Osteocyte (in vitro differentiated cells): ENCODE measurements around the gene NOS1AP. TPM values are rescaled to one million over a fixed set of nuclear protein-coding genes. Genes with fewer than 3 reads are reported as not detected.
A peak's percentile ranks its signal among the peaks of the same experiment; 100 is the strongest.

Experiments
- DNase-seq: peaks from one replicate; pipeline ENCODE4 v3.0.0; 2021; ENCODE audit warnings: mixed read lengths; ENCODE audit not compliant: unreplicated experiment; ENCODE audit errors: extremely low spot score
- H3K27ac Mint-ChIP-seq: one replicate; pipeline ENCODE4 v1.8.0; 2021; ENCODE audit warnings: mild to moderate bottlenecking, mixed read lengths; ENCODE audit not compliant: unreplicated experiment
- H3K27me3 Mint-ChIP-seq: one replicate; pipeline ENCODE4 v1.8.0; 2021; ENCODE audit warnings: mixed read lengths; ENCODE audit not compliant: unreplicated experiment
- H3K36me3 Mint-ChIP-seq: one replicate; pipeline ENCODE4 v1.8.0; 2021; ENCODE audit warnings: mixed read lengths; ENCODE audit not compliant: unreplicated experiment
- H3K4me1 Mint-ChIP-seq: one replicate; pipeline ENCODE4 v1.8.0; 2021; ENCODE audit warnings: mixed read lengths; ENCODE audit not compliant: unreplicated experiment
- H3K4me3 Mint-ChIP-seq: one replicate; pipeline ENCODE4 v1.8.0; 2021; ENCODE audit warnings: mild to moderate bottlenecking, moderate library complexity, mixed read lengths; ENCODE audit not compliant: unreplicated experiment
- H3K9me3 Mint-ChIP-seq: one replicate; pipeline ENCODE4 v1.8.0; 2021; ENCODE audit warnings: mixed read lengths; ENCODE audit not compliant: unreplicated experiment
- CTCF ChIP-seq: fragments of 200-600 bp; sonication (generic); IDR thresholded peaks from 2 replicates; pipeline ENCODE4 v1.5.0; 2021; ENCODE audit warnings: antibody characterized with exemption, mild to moderate bottlenecking, moderate library complexity
- total RNA-seq: library from RNA; stranded (reverse); gene quantifications from 2 replicates; pipeline ENCODE4 v1.2.1, GENCODE V29; 2021

Gene NOS1AP
- total RNA-seq, 1 donor from 2014 or later, result 2.5 TPM

DNA sequence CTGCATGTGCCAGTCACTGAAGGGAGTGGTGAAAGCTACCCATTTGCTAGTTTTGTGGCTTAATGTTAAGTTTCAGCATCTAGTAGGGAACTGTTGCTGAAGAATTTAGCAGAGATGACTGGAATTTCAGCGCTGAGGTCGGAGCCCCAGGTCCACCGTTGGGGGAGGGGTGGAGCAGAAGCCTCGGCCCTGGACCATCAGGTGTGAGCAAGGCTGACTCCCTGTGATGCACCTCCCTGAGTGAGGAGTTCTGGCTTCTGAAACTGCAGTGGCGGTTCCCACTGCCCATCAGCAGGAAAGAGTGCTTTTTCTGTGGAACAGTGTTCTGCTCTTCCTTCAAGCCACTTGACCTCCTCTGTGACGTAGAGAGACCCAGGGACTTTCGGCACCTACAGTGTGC, 1.3 kb downstream of the NOS1AP start:
- H3K4me1 Mint-ChIP-seq, result peaks cover 19% of the 10 kb centered on the region
- H3K4me3 Mint-ChIP-seq, result peak overlapping the region; percentile 77

GRCh38 chr1:162072740-162073139, 3.2 kb downstream of the NOS1AP start:
- Mint-ChIP-seq H3K4me1 (peaks cover 19% of the 10 kb centered on the region), H3K4me3 (no peak overlapping the region), H3K27me3 (peaks cover 54% of the 10 kb centered on the region), H3K27ac (no peak overlapping the region), H3K9me3 (no peaks in the 10 kb centered on the region), H3K36me3 (no peaks in the 10 kb centered on the region)
- no peak for DNase-seq
- no peak for TF ChIP-seq CTCF

More for the DNA sequence above, 1.3 kb downstream of the NOS1AP start:
- peaks cover 55% of the 10 kb centered on the region for H3K27me3 Mint-ChIP-seq
- no peak for DNase-seq
- no peaks in the 10 kb centered on the region for H3K36me3 Mint-ChIP-seq
- no peak for TF ChIP-seq CTCF
- H3K27ac Mint-ChIP-seq, result no peak overlapping the region
- no peaks in the 10 kb centered on the region for H3K9me3 Mint-ChIP-seq

DNA sequence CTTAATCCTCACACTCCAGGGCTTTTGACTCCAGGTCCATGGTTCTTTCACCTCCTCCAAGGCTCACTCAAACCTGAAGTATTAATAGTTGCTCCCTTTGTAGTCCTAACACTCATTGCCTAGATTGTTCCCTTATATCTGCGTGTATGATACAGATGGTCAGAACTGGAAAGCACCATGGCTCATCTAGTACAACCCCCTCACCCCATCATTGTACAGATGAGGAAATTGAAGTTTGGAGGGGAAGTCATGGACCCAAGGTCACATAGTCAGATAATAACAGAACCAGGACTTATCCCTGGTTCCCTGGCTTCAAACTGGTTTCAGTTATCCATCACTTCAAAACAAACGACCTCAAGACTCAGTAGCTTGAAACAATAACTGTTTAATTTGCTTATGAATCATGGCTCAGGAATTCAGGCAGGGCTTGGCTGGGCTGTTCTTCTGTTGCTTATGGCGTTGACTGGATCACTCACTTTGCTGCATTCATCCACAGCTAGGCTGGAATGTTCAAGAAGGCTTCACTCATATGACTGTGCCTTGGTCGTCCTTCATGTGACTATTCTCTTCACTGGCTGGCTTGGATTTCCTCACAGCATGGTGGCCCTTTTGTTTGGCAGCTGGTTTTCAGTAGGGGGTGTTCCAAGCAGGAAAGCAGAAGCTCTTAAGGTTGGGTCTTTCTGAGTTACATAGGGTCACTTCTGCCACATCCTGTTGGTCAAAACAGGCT, 5.0 kb downstream of the NOS1AP start:
- H3K9me3 Mint-ChIP-seq, result no peaks in the 10 kb centered on the region
- TF ChIP-seq CTCF, result no peak
- H3K4me1 Mint-ChIP-seq, result peaks cover 16% of the 10 kb centered on the region
- H3K27ac Mint-ChIP-seq, result no peak overlapping the region
- no peaks in the 10 kb centered on the region for H3K36me3 Mint-ChIP-seq
- no peak for DNase-seq
- H3K27me3 Mint-ChIP-seq, result peaks cover 47% of the 10 kb centered on the region
- H3K4me3 Mint-ChIP-seq, result no peak overlapping the region

GRCh38 chr1:162075862-162076261, 6.4 kb downstream of the NOS1AP start:
- no peaks in the 10 kb centered on the region for H3K9me3 Mint-ChIP-seq
- DNase-seq, result no peak
- no peak for TF ChIP-seq CTCF
- no peak overlapping the region for H3K27ac Mint-ChIP-seq
- H3K27me3 Mint-ChIP-seq, result peaks cover 43% of the 10 kb centered on the region
- peaks cover 14% of the 10 kb centered on the region for H3K4me1 Mint-ChIP-seq
- no peaks in the 10 kb centered on the region for H3K36me3 Mint-ChIP-seq
- no peak overlapping the region for H3K4me3 Mint-ChIP-seq

DNA sequence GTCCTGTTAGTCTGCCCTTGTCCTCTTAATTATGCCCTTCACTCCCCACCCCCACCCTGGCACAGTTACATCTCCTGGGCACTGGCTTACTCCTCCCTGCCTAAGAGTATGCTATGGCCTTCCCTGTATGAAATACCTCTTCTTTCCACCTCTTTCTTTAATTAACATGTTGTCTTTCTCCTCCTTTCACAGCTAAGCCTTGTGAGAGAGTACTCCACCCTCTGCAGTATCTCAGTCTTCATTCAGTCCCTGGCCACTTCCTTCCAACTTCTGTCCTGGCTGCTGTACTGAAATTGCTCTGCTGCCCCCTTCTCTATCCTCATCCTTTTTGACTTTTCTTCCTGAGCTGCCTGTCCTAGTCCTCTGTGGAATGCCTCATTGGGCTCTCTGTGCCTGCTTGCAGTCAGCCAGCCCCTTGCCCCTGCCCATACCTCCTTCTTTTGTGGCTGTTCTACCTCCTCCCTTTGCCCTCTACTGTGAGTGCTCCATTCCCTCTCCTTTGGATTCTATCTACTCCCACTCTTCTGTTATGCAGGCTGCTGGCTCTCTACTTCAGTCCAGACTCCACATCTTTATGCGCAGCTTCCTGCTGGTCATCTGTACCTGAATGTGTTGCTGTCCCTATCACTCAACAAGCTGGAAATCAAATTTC, 8.3 kb downstream of the NOS1AP start:
- no peak for TF ChIP-seq CTCF
- peaks cover 26% of the 10 kb centered on the region for H3K27me3 Mint-ChIP-seq
- no peaks in the 10 kb centered on the region for H3K36me3 Mint-ChIP-seq
- H3K27ac Mint-ChIP-seq, result no peak overlapping the region
- no peak overlapping the region for H3K4me3 Mint-ChIP-seq
- no peaks in the 10 kb centered on the region for H3K9me3 Mint-ChIP-seq
- peaks cover 6% of the 10 kb centered on the region for H3K4me1 Mint-ChIP-seq
- DNase-seq, result no peak
